Liver (tissue), 9 donors: ENCODE results near the gene CFAP61. TPM values are rescaled to one million over a fixed set of nuclear protein-coding genes. Genes with fewer than 3 reads are reported as not detected.

Source experiments
- DNase-seq: peaks from one replicate; pipeline ENCODE4 v3.0.0-alpha.2; 2017; ENCODE audit warnings: low spot score
- H3K27ac ChIP-seq, 2 donors: one replicate each; pipeline ENCODE4 v1.7.0; 2013; ENCODE audit warnings: inconsistent platforms in 2 of 2, low read length in 2 of 2, control low read depth in 1 of 2, low read depth in 1 of 2, mild to moderate bottlenecking in 1 of 2
- H3K27me3 ChIP-seq, 4 donors: one replicate each; pipeline versions ENCODE4 v1.6.1 to v1.7.0; 2013; ENCODE audit warnings: low read length in 3 of 4, inconsistent platforms in 1 of 4, mild to moderate bottlenecking in 1 of 4, moderate library complexity in 1 of 4; ENCODE audit not compliant: control insufficient read depth in 4 of 4, insufficient read depth in 4 of 4
- H3K36me3 ChIP-seq, 4 donors: one replicate each; pipeline versions ENCODE4 v1.6.1 to v1.7.0; 2013; ENCODE audit warnings: low read length in 3 of 4, mild to moderate bottlenecking in 3 of 4, low read depth in 1 of 4, moderate library complexity in 1 of 4; ENCODE audit not compliant: control insufficient read depth in 4 of 4, insufficient read depth in 3 of 4
- H3K4me1 ChIP-seq, 4 donors: one replicate each; pipeline versions ENCODE4 v1.6.1 to v1.7.0; 2013; ENCODE audit warnings: low read length in 3 of 4, mild to moderate bottlenecking in 3 of 4, moderate library complexity in 1 of 4; ENCODE audit not compliant: control insufficient read depth in 4 of 4, insufficient read depth in 4 of 4
- H3K4me3 ChIP-seq, 3 donors: one replicate each; pipeline versions ENCODE4 v1.6.1 to v1.7.0; 2013; ENCODE audit warnings: low read length in 3 of 3, control low read depth in 1 of 3, low read depth in 1 of 3, mild to moderate bottlenecking in 1 of 3
- H3K9ac ChIP-seq, 2 donors: one replicate each; pipeline ENCODE4 v1.7.0; 2013; ENCODE audit warnings: low read length in 2 of 2, mild to moderate bottlenecking in 2 of 2, moderate library complexity in 2 of 2, control low read depth in 1 of 2, low read depth in 1 of 2
- H3K9me3 ChIP-seq, 4 donors: one replicate each; pipeline versions ENCODE4 v1.6.1 to v1.7.0; 2013; ENCODE audit warnings: low read length in 3 of 4; ENCODE audit not compliant: control insufficient read depth in 4 of 4
- EGR1 ChIP-seq, 2 donors: IDR thresholded peaks; 2 replicates each; pipeline ENCODE4 v1.6.1; 2016 to 2018; ENCODE audit warnings: antibody characterized with exemption in 2 of 2, low read depth in 2 of 2
- FOXA1 ChIP-seq: IDR thresholded peaks from 2 replicates; pipeline ENCODE4 v1.6.1; 2016; ENCODE audit warnings: antibody characterized with exemption
- FOXA2 ChIP-seq: IDR thresholded peaks from 2 replicates; pipeline ENCODE4 v1.6.1; 2016; ENCODE audit warnings: antibody characterized with exemption
- GABPA ChIP-seq, 2 donors: IDR thresholded peaks in 1 of 2; conservative IDR thresholded peaks in 1 of 2; 2 replicates each; pipeline ENCODE4 v1.6.1; 2016; ENCODE audit warnings: antibody characterized with exemption in 2 of 2, mild to moderate bottlenecking in 1 of 2, moderate library complexity in 1 of 2
- HNF4A ChIP-seq, 2 donors: conservative IDR thresholded peaks; 2 replicates each; pipeline ENCODE4 v1.6.1; 2016; ENCODE audit warnings: antibody characterized with exemption in 2 of 2, mild to moderate bottlenecking in 2 of 2
- HNF4G ChIP-seq: IDR thresholded peaks from 2 replicates; pipeline ENCODE4 v1.6.1; 2016; ENCODE audit warnings: antibody characterized with exemption
- JUND ChIP-seq, 2 donors: IDR thresholded peaks; 2 replicates each; pipeline ENCODE4 v1.6.1; 2016; ENCODE audit warnings: antibody characterized with exemption in 2 of 2
- NR2F2 ChIP-seq: IDR thresholded peaks from 2 replicates; pipeline ENCODE4 v1.6.1; 2016; ENCODE audit warnings: antibody characterized with exemption
- RAD21 ChIP-seq, 2 donors: IDR thresholded peaks; 2 replicates each; pipeline ENCODE4 v1.6.1; 2016; ENCODE audit warnings: antibody characterized with exemption in 2 of 2, mild to moderate bottlenecking in 2 of 2
- RXRA ChIP-seq, 2 donors: IDR thresholded peaks; 2 replicates each; pipeline ENCODE4 v1.6.1; 2017 to 2018; ENCODE audit warnings: antibody characterized with exemption in 2 of 2, mild to moderate bottlenecking in 1 of 2
- SP1 ChIP-seq: IDR thresholded peaks from 2 replicates; pipeline ENCODE4 v1.6.1; 2018; ENCODE audit warnings: antibody characterized with exemption, mild to moderate bottlenecking
- TAF1 ChIP-seq: conservative IDR thresholded peaks from 2 replicates; pipeline ENCODE4 v1.6.1; 2016; ENCODE audit warnings: antibody characterized with exemption, mild to moderate bottlenecking
- YY1 ChIP-seq: IDR thresholded peaks from 2 replicates; pipeline ENCODE4 v1.6.1; 2016; ENCODE audit warnings: antibody characterized with exemption, mild to moderate bottlenecking
- WGBS: extraction: QIAGEN DNeasy Blood & Tissue Kit; methylation state at CpG from one replicate; pipeline ENCODE4 v1.1.7; 2013; 5-methylcytosine and 5-hydroxymethylcytosine counted together
- polyA plus RNA-seq, 2 donors: library from polyadenylated mRNA; stranded (reverse) in 1 of 2; unstranded in 1 of 2; fragments of 200-250 nt in 1 of 2; fragments of >200 nt in 1 of 2; fragmentation: Nextera tagmentation in 1 of 2; extraction: Ambion mirVana in 1 of 2; gene quantifications; one replicate each; pipeline versions ENCODE4 v1.2.1 to v1.2.3, GENCODE V29; 2013 to 2015
- total RNA-seq, 2 donors: library from RNA; depleted of rRNA; stranded (reverse); fragments of >200 nt; gene quantifications; one replicate each; pipeline ENCODE4 v1.2.3, GENCODE V29; 2014
- TF ChIP-seq, protein P1 (sequence below): IDR thresholded peaks from 2 replicates; pipeline ENCODE4 v1.6.1; 2016; ENCODE audit warnings: antibody characterized with exemption
- TF ChIP-seq, protein P2 (sequence below): IDR thresholded peaks from 2 replicates; pipeline ENCODE4 v1.6.1; 2016; ENCODE audit warnings: antibody characterized with exemption, mild to moderate bottlenecking
- TF ChIP-seq, protein P3 (sequence below): IDR thresholded peaks from 2 replicates; pipeline ENCODE4 v1.6.1; 2016; ENCODE audit warnings: antibody characterized with exemption
- TF ChIP-seq, protein P4 (sequence below): fragments of 150-350 bp; IDR thresholded peaks from 2 replicates; pipeline ENCODE4 v1.5.1; 2017; ENCODE audit warnings: improper control_type of control experiment, low read depth, low read length; ENCODE audit not compliant: missing input control
- TF ChIP-seq, protein P5 (sequence below): IDR thresholded peaks from 2 replicates; pipeline ENCODE4 v1.6.1; 2016; ENCODE audit warnings: antibody characterized with exemption
- donor health status: healthy.
- donor health status: healthy.
- donor health status: healthy.
- donor health status: healthy.
- donor health status: healthy.

CFAP61 gene
- total and polyA plus RNA-seq, 4 donors: 0.05 TPM; not detected in 3

DNA sequence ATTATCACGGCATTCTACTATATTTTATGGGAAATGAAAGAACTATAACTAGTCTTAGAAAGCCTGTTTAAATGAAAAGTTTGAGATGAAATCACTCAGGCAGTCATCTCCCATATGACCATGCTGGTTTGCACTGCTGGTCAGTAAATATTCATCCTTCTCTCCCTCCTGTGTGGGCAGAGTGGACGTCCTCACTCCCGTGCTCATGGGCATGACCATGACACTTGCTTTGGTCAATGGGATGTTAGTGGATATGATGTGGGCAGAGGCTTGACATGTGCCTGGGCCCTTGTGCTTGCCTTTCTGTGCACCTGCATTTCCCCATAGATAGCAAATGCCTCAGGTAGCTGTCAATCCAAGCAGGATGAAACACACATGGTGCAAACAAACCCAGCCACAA lies 222.5 kb downstream of the CFAP61 start:
- Histone ChIP-seq H3K4me1 (no peaks in the 10 kb centered on the region), H3K9me3 (no peaks in the 10 kb centered on the region), H3K27ac (no peak overlapping the region), H3K9ac (no peak overlapping the region), H3K36me3 (no peaks in the 10 kb centered on the region), H3K4me3 (no peak overlapping the region), H3K27me3 (no peaks in the 10 kb centered on the region)
- DNase-seq: no peak
- 90% methylated on average over 3 of the region's 3 CpGs for WGBS
- TF ChIP-seq, protein P1, sequence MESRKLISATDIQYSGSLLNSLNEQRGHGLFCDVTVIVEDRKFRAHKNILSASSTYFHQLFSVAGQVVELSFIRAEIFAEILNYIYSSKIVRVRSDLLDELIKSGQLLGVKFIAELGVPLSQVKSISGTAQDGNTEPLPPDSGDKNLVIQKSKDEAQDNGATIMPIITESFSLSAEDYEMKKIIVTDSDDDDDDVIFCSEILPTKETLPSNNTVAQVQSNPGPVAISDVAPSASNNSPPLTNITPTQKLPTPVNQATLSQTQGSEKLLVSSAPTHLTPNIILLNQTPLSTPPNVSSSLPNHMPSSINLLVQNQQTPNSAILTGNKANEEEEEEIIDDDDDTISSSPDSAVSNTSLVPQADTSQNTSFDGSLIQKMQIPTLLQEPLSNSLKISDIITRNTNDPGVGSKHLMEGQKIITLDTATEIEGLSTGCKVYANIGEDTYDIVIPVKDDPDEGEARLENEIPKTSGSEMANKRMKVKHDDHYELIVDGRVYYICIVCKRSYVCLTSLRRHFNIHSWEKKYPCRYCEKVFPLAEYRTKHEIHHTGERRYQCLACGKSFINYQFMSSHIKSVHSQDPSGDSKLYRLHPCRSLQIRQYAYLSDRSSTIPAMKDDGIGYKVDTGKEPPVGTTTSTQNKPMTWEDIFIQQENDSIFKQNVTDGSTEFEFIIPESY: no peak
- TF ChIP-seq, protein P2, sequence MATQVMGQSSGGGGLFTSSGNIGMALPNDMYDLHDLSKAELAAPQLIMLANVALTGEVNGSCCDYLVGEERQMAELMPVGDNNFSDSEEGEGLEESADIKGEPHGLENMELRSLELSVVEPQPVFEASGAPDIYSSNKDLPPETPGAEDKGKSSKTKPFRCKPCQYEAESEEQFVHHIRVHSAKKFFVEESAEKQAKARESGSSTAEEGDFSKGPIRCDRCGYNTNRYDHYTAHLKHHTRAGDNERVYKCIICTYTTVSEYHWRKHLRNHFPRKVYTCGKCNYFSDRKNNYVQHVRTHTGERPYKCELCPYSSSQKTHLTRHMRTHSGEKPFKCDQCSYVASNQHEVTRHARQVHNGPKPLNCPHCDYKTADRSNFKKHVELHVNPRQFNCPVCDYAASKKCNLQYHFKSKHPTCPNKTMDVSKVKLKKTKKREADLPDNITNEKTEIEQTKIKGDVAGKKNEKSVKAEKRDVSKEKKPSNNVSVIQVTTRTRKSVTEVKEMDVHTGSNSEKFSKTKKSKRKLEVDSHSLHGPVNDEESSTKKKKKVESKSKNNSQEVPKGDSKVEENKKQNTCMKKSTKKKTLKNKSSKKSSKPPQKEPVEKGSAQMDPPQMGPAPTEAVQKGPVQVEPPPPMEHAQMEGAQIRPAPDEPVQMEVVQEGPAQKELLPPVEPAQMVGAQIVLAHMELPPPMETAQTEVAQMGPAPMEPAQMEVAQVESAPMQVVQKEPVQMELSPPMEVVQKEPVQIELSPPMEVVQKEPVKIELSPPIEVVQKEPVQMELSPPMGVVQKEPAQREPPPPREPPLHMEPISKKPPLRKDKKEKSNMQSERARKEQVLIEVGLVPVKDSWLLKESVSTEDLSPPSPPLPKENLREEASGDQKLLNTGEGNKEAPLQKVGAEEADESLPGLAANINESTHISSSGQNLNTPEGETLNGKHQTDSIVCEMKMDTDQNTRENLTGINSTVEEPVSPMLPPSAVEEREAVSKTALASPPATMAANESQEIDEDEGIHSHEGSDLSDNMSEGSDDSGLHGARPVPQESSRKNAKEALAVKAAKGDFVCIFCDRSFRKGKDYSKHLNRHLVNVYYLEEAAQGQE: no peak
- TF ChIP-seq TAF1 (no peak), EGR1 (IDR thresholded peaks at IDR 0.05; ENCODE audit: low read depth in 2 of 2) (no peak), RAD21 (IDR thresholded peaks at IDR 0.05) (no peak), FOXA1 (no peak), GABPA (IDR thresholded peaks at IDR 0.05 in 1 of 2, conservative IDR thresholded peaks at IDR 0.05 in 1 of 2) (no peak), NR2F2 (no peak), HNF4G (no peak), RXRA (IDR thresholded peaks at IDR 0.05) (no peak), HNF4A (conservative IDR thresholded peaks at IDR 0.05) (no peak), YY1 (no peak), FOXA2 (no peak), JUND (IDR thresholded peaks at IDR 0.05) (no peak), SP1 (no peak)
- TF ChIP-seq, protein P3, sequence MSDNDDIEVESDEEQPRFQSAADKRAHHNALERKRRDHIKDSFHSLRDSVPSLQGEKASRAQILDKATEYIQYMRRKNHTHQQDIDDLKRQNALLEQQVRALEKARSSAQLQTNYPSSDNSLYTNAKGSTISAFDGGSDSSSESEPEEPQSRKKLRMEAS: no peak
- TF ChIP-seq, protein P4, sequence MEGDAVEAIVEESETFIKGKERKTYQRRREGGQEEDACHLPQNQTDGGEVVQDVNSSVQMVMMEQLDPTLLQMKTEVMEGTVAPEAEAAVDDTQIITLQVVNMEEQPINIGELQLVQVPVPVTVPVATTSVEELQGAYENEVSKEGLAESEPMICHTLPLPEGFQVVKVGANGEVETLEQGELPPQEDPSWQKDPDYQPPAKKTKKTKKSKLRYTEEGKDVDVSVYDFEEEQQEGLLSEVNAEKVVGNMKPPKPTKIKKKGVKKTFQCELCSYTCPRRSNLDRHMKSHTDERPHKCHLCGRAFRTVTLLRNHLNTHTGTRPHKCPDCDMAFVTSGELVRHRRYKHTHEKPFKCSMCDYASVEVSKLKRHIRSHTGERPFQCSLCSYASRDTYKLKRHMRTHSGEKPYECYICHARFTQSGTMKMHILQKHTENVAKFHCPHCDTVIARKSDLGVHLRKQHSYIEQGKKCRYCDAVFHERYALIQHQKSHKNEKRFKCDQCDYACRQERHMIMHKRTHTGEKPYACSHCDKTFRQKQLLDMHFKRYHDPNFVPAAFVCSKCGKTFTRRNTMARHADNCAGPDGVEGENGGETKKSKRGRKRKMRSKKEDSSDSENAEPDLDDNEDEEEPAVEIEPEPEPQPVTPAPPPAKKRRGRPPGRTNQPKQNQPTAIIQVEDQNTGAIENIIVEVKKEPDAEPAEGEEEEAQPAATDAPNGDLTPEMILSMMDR: no peak
- TF ChIP-seq, protein P5, sequence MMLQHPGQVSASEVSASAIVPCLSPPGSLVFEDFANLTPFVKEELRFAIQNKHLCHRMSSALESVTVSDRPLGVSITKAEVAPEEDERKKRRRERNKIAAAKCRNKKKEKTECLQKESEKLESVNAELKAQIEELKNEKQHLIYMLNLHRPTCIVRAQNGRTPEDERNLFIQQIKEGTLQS: no peak
